Mesenteric fat pad (tissue), 1 donor: ENCODE results near the gene PGA5. TPM values are rescaled to one million over a fixed set of nuclear protein-coding genes. Genes with fewer than 3 reads are reported as not detected.
A peak's percentile ranks its signal among the peaks of the same experiment; 100 is the strongest.
"Not testable (repeated sequence)": the region's sequence is repeated elsewhere in the genome, so short reads cannot be mapped to it uniquely, and the experiment has no call there.

Source experiments
- DNase-seq: peaks from one replicate; pipeline ENCODE4 v3.0.0-alpha.2; 2020; ENCODE audit warnings: low spot score
- long read RNA-seq: library from polyadenylated mRNA; unstranded; transcript quantifications from one replicate; pipeline ENCODE4 v2.0.0, GENCODE V29; 2020
- total RNA-seq: library from RNA; stranded (reverse); fragmentation: NEBNext Ultra II Directional; extraction: Animal tissue kit (Norgen Biotek cat#: 25700); gene quantifications from one replicate; pipeline ENCODE4 v1.2.1, GENCODE V29; 2021
- donor health status: DM: yes; HTN: yes; CAD: no.

PGA5 gene
- 2.6 TPM for total RNA-seq
- long read RNA-seq, partial matches to known transcripts, result 8 of 8 reads
- long read RNA-seq, other reads (novel, unspliced or antisense), result 0 of 8 reads

DNA sequence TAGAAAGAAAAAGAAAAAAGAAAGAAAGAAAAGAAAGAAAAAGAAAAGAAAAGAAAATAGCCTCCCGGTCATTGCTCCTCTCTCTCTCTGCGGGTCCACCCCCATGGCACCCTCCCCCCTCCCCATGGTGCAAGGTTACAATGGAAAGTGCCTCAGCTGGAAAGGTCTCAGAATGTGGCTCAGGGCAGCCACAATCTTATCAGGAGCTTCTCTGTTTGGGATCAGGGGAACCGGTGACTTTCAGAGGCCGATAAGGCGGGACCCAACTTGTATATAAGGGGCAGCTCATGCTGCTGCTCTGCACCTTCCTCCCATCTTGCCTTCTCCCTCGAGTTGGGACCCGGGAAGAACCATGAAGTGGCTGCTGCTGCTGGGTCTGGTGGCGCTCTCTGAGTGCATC is at the start of gene PGA5:
Gene PGA5, plus strand, starts transcription at position 301 of the 400 bp plus-strand sequence. Its CDS starts 52 bp downstream, at position 353.
- not testable (repeated sequence) for DNase-seq

DNA sequence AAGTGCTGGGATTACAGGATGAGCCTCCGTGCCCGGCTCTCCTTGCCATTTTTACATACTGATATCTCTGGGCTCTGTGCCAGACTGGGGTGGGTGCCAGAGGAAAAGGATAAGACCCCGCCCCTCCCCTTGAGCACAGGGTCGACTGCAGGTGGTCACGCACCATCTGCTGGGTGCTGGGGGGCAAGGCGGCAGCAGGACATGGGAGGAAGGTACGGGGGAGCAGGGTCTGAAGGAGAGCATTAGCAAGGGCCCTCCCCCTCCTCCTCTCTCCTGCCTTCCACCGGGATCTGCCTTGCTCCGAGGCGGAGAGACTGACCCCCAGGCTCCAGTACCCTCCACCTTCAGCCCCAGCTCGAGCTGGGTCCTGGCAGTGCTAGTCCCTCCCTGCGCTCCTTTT is 47.4 kb upstream of the PGA5 start:
- peak; percentile 49 for DNase-seq

DNA sequence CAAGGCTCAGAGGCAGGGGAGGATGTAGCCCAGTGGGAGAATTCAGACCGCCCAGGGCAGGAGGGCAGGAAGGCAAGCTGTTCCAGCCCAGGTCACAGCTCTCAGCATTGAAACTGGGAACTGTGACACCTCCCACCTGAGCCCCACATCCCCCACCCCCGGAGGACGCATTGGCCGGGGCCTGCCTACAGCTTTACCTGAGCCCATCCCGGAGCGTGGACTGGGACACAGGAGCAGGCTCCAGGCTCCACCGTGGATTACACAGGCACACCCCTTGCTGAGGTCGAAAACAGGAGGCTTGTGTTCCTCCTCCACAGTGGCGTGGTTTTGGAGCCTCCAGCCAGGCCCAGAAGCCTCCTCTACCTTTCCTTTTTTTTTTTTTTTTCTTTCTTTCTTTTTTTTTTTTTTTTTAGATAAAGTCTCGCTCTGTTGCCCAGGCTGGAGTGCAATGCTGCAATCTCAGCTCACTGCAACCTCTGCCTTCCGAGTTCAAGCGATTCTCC is 46.8 kb upstream of the PGA5 start:
- peak; percentile 30 for DNase-seq

DNA sequence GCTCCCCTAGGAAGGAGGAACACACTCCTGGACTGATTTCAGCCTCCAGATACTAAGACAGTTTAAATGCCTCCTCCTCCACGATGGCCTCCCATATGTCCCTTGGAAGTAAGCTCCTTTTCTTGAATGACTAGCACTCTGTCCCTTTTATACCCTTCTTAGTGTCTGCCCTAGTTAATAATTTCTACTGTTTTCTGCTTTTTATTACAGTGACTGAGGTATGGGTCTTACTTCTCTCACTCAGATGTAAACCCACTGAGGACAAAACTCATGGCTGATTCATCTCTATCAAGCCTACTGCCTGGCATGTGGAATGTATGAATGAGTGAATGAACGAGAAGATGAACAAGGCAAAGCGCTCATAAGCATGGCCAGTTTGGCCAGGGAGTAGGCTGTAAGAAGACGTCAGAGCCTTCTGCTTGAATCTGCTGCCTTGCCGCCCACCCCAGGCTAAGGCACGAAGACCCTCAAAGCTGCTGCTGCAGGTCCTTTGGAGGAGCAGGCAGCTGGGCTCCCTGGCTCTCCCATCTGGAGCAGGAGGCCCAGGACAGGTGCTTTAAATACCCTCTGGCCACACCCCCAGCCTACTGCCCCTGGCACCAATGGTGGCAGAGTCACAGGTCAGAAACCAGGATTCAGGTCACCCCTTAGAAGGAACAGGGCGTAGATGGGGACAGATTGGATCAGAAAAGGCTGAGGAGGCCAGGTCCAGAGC is 45.8 kb upstream of the PGA5 start:
- no peak for DNase-seq

DNA sequence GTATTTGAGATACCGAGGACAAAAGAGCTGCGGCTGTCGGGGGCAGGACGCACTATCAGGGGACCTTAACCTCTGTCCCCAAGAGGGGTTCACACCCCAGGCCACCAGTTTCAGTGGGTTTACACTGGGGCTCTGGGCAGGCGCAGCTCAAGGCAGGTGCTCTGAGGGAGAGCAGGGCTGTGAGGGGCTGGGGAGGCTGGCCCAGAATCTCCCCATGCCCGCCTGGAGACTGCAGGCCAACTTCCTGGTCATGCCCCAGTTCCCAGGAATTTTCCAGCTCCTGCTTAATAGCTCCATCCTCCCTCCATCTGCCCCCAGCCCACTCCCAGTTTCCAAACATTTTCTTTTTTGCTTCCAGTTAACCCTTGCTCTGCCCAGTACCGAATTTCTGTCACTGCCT is 45.3 kb upstream of the PGA5 start:
- DNase-seq, result peak; percentile 45

DNA sequence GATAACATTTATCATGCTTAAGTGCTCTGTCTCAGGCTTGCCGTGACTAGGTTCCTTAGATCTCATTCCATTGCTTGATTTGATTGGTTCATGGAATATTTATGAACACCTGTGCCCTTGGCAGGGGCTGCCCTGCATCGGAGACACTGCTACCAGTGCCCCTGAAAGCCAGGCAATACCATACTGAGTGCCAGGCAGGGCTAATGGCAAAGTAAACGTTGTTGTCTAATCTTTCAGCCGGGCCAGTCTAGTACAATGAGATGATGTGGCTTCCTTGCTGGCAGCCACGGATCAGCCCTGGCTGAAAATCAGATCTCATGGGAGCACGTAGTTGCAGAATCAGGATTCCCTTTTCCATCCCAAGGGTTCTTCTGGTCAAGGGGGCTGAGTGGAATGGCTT is 42.6 kb upstream of the PGA5 start:
- peak; percentile 72 for DNase-seq

DNA sequence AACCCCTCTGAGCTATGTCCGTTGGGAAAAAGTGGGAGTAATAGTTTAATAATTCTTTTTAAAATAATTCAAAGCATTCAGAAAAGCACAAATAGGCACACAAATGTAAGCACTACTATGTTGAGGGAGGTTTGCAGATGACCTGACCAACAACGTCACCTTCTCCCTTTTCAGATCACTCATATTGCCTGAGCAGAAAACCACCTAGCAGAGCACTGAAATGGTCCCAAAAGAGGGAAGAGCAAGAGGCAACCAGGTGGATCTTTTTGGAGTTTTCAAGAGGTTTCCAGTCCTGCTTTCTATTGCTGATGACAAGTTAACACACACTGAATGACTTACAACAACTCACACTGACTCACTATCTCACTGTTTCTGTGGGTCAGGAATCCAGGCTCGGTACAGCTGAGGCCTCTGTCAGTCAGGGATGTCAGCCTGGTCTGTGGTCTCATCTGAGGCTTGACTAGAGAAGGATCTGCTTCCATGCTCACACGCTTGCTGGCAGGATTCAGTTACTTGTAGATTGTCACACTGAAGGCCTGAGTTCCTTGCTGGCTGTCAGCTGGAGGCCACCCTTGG is 41.9 kb upstream of the PGA5 start:
- peak; percentile 49 for DNase-seq

DNA sequence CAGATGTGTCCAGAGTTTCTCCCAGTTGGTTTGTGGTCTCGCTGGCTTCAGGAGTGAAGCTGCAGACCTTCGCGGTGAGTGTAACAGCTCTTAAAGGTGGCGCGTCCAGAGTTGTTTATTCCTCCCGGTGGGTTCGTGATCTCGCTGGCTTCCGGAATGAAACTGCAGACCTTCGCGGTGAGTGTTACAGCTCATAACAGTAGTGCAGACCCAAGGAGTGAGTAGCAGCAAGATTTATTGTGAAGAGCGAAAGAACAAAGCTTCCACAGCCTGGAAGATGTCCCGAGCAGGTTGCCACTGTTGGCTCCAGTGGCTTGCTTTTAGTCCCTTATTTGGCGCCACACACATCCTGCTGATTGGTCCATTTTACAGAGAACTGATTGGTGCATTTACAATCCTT is 39.5 kb upstream of the PGA5 start:
- peak; percentile 74 for DNase-seq

DNA sequence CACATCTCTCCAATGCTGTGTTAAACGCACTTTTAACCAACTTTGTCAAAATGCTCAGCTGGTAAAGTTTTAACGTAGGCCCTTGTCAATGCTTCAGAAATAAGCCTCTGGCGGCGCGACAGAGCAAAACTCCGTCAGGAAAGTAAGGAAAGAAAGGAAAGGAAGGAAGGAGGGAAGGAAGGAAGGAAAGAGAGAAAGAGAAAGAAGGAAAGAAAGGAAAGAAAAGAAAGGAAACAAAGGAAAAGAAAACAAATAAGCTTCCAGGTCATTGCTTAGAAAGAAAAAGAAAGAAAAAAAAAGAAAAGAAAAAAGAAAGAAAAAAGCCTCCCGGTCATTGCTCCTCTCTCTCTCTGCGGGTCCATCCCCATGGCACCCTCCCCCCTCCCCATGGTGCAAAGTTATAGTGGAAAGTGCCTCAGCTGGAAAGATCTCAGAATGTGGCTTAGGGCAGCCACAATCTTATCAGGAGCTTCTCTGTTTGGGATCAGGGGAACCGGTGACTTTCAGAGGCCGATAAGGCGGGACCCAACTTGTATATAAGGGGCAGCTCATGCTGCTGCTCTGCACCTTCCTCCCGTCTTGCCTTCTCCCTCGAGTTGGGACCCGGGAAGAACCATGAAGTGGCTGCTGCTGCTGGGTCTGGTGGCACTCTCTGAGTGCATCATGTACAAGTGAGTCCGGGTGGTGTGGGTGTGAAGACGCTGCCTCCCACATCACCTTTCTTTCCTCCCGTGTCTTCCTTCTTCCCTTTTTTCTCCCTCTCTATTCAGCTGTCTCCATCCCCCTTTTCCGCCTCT is 37.8 kb upstream of the PGA5 start, which contains the start of gene PGA3:
Gene PGA3, plus strand, starts transcription at position 566 of the 797 bp plus-strand sequence. Its CDS starts 50 bp downstream, at position 616.
- DNase-seq, result peak; percentile 86

DNA sequence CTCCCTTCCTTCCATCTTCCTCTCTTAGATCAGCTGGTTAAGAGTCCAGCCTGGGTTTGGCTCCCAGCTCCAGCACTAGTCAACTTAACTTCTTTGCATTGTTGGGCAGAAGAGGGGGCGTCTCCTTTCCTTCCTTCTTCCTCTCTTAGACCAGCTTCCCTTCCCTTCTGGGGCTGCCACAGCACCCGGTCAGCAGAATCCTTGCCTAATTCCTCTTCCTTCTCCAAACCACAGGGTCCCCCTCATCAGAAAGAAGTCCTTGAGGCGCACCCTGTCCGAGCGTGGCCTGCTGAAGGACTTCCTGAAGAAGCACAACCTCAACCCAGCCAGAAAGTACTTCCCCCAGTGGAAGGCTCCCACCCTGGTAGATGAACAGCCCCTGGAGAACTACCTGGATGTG is 37.1 kb upstream of the PGA5 start:
- peak; percentile 11 for DNase-seq

DNA sequence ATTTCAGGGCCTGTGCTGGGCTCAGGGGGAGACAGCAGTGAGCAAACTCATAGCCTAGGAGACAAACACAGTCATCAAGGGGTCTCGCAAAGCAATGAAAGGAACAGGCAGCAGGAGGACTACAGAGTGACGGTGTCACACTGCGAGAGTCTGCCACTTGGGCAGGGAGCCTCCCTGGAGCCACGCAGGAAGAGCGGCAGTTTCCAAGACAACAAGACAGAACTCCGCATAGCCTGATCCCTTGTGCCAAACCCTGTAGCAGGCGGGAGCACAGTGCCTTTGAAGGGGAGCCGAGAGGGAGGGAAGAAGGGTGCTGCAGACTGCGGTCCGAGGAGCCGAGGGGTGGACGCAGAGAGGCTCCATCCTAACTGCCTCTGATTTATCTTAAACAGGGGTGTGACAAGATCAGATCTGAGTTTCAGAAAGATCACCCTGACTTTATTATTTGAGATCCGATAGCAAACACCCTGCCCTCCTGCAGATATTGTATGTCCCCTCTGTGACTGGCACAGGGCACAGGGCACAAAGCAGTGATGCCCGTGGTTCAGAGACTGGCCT is 36.4 kb upstream of the PGA5 start:
- peak; percentile 91 for DNase-seq

DNA sequence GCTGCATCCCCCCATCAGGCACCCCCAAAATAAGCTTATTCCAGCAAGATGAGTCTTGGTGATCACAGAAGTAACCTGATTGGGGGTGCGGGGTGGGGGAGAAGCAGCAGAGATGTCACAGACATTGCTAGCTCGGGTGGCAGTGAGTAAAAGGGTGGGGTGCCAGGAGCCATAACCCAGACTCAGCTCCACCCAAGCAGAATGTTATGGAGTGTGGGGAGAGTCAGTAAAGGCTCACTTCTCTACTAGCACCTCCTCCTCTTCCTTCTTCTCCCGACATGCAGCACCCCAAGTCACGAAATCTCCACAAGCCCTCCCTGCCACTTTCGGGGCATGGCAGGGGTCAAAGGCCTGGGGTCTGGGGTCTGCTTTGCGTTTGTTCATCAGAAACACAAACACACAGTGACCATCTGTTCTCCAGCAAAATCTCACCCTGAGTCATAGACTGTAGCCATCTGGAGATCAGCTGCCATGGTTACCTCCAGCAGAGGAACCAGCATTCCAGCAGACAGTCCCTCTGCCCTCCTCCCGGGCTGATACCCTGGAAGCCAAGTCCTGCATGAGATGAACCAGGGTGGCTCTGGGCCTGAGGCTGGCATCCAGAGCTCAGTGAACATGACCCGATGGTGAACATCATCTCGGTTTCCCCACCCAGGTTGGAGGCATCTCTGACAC is 33.2 kb upstream of the PGA5 start:
- not testable (repeated sequence) for DNase-seq

DNA sequence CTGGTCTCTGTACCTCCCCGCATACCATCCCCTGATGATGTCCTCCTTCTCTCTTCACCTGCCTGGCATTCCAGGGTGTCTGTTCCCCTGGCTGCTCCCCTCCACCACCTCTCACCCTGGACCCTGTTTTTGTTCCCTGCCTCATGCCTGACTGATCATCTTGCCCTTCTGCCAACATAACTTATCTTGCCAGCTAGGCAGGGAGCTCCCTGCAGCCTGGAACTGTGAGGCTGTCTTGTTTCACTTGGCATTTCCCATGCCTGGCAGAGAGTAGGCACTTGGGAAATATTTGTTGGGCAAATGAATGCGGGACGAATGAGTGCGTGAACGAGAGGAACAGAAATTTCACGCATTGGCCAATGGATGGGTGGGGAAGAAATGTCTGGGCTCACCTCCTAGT is 30.3 kb upstream of the PGA5 start:
- not testable (repeated sequence) for DNase-seq

DNA sequence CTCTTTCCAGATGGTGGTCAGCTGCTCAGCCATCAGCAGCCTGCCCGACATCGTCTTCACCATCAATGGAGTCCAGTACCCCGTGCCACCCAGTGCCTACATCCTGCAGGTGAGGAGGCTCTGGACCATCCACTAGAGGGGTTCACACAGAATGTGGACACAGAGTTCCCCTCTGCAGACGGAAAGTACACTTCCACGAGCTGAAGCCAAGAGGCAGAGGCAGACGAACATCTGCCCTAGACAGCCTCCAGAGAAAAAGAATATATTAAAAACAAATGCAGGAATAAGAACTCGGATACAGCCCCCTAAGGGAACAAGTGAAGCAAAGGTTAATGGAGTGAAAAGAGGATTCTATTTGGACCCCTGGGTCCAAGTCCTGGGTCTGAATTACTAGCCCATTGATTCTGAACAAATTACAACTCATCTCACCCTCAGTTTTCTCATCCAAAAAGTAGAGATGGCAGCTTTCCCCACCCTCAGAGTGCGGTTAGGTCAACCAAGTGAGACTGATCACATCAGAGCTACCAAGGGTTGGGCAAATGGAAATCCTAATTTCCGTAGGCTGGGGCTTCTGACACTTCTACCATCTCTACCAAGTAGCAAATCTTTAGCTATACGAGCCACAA is 29.5 kb upstream of the PGA5 start:
- DNase-seq, result not testable (repeated sequence)

DNA sequence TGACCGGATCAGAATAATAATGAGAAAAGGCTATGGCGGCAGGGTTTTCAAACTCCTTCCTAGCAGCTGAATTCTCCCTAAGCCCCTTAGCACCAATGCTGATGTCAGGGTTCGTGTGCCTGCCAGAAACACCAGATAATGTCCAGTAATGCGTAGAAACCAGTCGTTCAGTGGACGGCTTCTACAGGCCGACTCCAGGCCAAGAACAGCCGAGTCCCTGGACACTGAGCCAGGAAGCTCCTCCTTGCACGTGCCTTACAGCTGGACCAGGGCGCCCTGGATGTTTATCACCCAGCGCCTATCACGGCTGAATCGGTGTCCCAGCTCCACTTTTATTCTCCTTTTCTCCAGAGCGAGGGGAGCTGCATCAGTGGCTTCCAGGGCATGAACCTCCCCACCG is 28.8 kb upstream of the PGA5 start:
- not testable (repeated sequence) for DNase-seq

DNA sequence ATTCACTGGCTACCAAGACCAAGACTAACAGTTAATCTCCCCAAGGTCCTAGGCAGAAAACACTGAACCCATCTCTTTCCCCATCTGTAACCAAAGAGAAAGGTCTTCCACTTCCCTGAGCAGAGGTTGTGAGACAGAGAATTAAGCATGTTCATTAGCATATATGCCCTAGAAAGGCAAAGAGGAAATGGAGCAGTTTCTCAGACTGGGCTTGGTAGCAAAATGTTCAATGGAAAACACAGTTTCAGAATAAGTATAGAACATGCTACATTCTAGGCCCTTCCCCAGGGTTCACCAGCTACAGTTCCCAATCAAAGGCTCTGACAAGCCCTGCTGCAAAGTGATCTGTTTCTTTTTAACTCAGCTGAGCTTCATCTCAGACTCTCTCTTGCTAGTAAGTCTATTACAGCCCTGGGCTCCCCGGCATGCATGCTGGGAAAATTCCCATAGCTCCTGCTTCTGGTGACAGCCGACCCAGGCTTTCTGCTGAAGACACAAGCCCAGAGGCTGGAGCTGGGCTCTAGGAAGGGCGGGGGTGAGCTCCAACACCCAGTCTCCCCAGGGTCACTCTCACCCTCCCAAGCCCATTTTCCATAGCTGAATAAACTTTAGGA is 27.2 kb upstream of the PGA5 start:
- DNase-seq, result not testable (repeated sequence)

DNA sequence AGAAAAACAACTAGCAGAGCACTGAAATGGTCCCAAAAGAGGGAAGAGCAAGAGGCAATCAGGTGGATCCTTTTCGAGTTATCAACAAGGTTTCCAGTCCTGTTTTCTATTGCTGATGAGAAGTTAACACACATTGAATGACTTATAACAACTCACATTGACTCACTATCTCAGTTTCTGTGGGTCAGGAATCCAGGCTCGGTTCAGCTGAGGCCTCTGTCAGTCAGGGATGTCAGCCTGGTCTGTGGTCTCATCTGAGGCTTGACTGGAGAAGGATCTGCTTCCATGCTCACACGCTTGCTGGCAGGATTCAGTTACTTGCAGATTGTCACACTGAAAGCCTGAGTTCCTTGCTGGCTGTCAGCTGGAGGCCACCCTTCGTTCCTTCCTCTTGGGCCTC is 22.7 kb upstream of the PGA5 start:
- DNase-seq, result not testable (repeated sequence)

DNA sequence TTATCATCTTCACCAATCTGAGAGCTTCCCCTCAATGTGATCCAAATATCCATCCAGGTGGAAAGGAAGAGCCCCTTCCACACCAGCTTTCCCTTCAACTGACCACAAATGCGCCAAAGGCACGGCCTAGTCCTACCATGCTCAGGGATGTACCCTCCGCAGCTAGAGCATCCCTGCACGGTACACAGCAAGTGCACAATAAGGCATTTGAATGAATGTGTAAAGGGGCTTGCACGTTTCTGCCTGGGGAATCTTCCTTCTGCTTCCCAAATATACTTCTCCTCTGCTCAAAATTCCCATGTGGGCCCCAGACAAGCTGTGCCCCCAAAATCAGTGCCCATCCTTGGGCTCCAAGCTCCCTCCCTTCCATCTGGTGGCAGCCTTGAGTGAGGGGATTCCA is 22.0 kb upstream of the PGA5 start:
- not testable (repeated sequence) for DNase-seq

DNA sequence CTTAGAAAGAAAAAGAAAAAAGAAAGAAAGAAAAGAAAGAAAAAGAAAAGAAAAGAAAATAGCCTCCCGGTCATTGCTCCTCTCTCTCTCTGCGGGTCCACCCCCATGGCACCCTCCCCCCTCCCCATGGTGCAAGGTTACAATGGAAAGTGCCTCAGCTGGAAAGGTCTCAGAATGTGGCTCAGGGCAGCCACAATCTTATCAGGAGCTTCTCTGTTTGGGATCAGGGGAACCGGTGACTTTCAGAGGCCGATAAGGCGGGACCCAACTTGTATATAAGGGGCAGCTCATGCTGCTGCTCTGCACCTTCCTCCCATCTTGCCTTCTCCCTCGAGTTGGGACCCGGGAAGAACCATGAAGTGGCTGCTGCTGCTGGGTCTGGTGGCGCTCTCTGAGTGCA is 18.9 kb upstream of the PGA5 start, which contains the start of gene PGA4:
Gene PGA4, plus strand, starts transcription at position 301 of the 400 bp plus-strand sequence. Its CDS starts 54 bp downstream, at position 355.
- not testable (repeated sequence) for DNase-seq

DNA sequence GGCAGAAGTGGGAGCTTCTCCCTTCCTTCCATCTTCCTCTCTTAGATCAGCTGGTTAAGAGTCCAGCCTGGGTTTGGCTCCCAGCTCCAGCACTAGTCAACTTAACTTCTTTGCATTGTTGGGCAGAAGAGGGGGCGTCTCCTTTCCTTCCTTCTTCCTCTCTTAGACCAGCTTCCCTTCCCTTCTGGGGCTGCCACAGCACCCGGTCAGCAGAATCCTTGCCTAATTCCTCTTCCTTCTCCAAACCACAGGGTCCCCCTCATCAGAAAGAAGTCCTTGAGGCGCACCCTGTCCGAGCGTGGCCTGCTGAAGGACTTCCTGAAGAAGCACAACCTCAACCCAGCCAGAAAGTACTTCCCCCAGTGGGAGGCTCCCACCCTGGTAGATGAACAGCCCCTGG is 18.3 kb upstream of the PGA5 start:
- not testable (repeated sequence) for DNase-seq
